H9 (cell line): ENCODE measurements around the gene GTF3C5. TPM values are rescaled to one million over a fixed set of nuclear protein-coding genes. Genes with fewer than 3 reads are reported as not detected.

Source experiments
- DNase-seq: peaks from one replicate; pipeline ENCODE4 v3.0.0-alpha.2; 2017
- H2AFZ ChIP-seq: one replicate; pipeline ENCODE4 v1.6.1; 2013; ENCODE audit warnings: mild to moderate bottlenecking, low read length, control low read depth, moderate library complexity
- H2AK5ac ChIP-seq: 2 replicates; pipeline ENCODE4 v1.6.1; 2013; ENCODE audit warnings: low read length, control low read depth, mixed read lengths; ENCODE audit not compliant: insufficient read length
- H2BK120ac ChIP-seq: one replicate; pipeline ENCODE4 v1.6.1; 2013; ENCODE audit warnings: low read depth, mild to moderate bottlenecking, low read length, control low read depth, inconsistent platforms; ENCODE audit not compliant: poor library complexity, severe bottlenecking
- H2BK12ac ChIP-seq: 2 replicates; pipeline ENCODE4 v1.6.1; 2013; ENCODE audit warnings: low read length, control low read depth, mixed read lengths, low read depth; ENCODE audit not compliant: insufficient read length
- H2BK15ac ChIP-seq: 2 replicates; pipeline ENCODE4 v1.6.1; 2013; ENCODE audit warnings: low read depth, low read length, control low read depth
- H2BK20ac ChIP-seq: one replicate; pipeline ENCODE4 v1.6.1; 2013; ENCODE audit warnings: low read depth, mild to moderate bottlenecking, low read length, control low read depth, inconsistent platforms; ENCODE audit not compliant: poor library complexity, severe bottlenecking
- H2BK5ac ChIP-seq: 2 replicates; pipeline ENCODE4 v1.6.1; 2013; ENCODE audit warnings: low read length, control low read depth, mixed read lengths; ENCODE audit not compliant: insufficient read length
- H3K14ac ChIP-seq: 2 replicates; pipeline ENCODE4 v1.6.1; 2013; ENCODE audit warnings: low read length, control low read depth; ENCODE audit not compliant: insufficient read depth
- H3K18ac ChIP-seq: 2 replicates; pipeline ENCODE4 v1.6.1; 2013; ENCODE audit warnings: low read depth, mild to moderate bottlenecking, mixed read lengths, low read length, control low read depth; ENCODE audit not compliant: insufficient read length
- H3K23ac ChIP-seq: 2 replicates; pipeline ENCODE4 v1.6.1; 2013; ENCODE audit warnings: low read length, control low read depth, mixed read lengths, low read depth; ENCODE audit not compliant: insufficient read length
- H3K23me2 ChIP-seq: 2 replicates; pipeline ENCODE4 v1.6.1; 2013; ENCODE audit warnings: low read depth, mild to moderate bottlenecking, mixed read lengths, low read length, control low read depth; ENCODE audit not compliant: insufficient read length, poor library complexity, severe bottlenecking
- H3K27ac ChIP-seq: 2 replicates; pipeline ENCODE4 v1.5.1; 2013; ENCODE audit warnings: low read length, control low read depth, mixed read lengths, low read depth; ENCODE audit not compliant: insufficient read length
- H3K27me3 ChIP-seq: 2 replicates; pipeline ENCODE4 v1.6.1; 2013; ENCODE audit warnings: low read length, control low read depth, inconsistent platforms; ENCODE audit not compliant: insufficient read depth
- H3K4ac ChIP-seq: 2 replicates; pipeline ENCODE4 v1.6.1; 2013; ENCODE audit warnings: low read depth, mild to moderate bottlenecking, control low read depth, inconsistent platforms, low read length, moderate library complexity
- H3K4me1 ChIP-seq: 2 replicates; pipeline ENCODE4 v1.6.1; 2013; ENCODE audit warnings: low read length, control low read depth, inconsistent platforms; ENCODE audit not compliant: insufficient read depth
- H3K4me2 ChIP-seq: 2 replicates; pipeline ENCODE4 v1.6.1; 2013; ENCODE audit warnings: low read length, control low read depth, mixed read lengths; ENCODE audit not compliant: insufficient read length, insufficient read depth
- H3K56ac ChIP-seq: 2 replicates; pipeline ENCODE4 v1.6.1; 2013; ENCODE audit warnings: low read depth, mild to moderate bottlenecking, mixed read lengths, low read length, control low read depth; ENCODE audit not compliant: insufficient read length
- H3K79me1 ChIP-seq: 2 replicates; pipeline ENCODE4 v1.6.1; 2013; ENCODE audit warnings: low read depth, mild to moderate bottlenecking, moderate library complexity, low read length, control low read depth, inconsistent platforms; ENCODE audit not compliant: insufficient read depth, poor library complexity, severe bottlenecking
- H3K79me2 ChIP-seq: 2 replicates; pipeline ENCODE4 v1.6.1; 2013; ENCODE audit warnings: low read length, control low read depth, inconsistent platforms; ENCODE audit not compliant: insufficient read depth
- H3K9ac ChIP-seq: 2 replicates; pipeline ENCODE4 v1.6.1; 2013; ENCODE audit warnings: low read length, control low read depth, mixed read lengths; ENCODE audit not compliant: insufficient read length; ENCODE audit errors: extremely low read depth
- H3K9me3 ChIP-seq: one replicate; pipeline ENCODE4 v1.6.1; 2013; ENCODE audit warnings: low read depth, low read length, inconsistent platforms; ENCODE audit not compliant: control insufficient read depth
- H3T11ph ChIP-seq: one replicate; pipeline ENCODE4 v1.6.1; 2013; ENCODE audit warnings: mild to moderate bottlenecking, low read length, control low read depth, inconsistent platforms
- H4K20me1 ChIP-seq: one replicate; pipeline ENCODE4 v1.6.1; 2013; ENCODE audit not compliant: control insufficient read depth, insufficient read length, insufficient read depth
- H4K5ac ChIP-seq: 2 replicates; pipeline ENCODE4 v1.6.1; 2013; ENCODE audit warnings: low read depth, mild to moderate bottlenecking, mixed read lengths, low read length, control low read depth; ENCODE audit not compliant: insufficient read length
- H4K8ac ChIP-seq: replicated peaks from 2 replicates; pipeline ENCODE4 v1.6.1; 2013; ENCODE audit warnings: low read length, control low read depth, mixed read lengths, low read depth; ENCODE audit not compliant: insufficient read length
- H4K91ac ChIP-seq: 2 replicates; pipeline ENCODE4 v1.6.1; 2013; ENCODE audit warnings: low read depth, mild to moderate bottlenecking, moderate library complexity, mixed read lengths, low read length, control low read depth; ENCODE audit not compliant: insufficient read length
- H3K27ac Mint-ChIP-seq, 3 experiments: 2 replicates in 2 of 3; 3 replicates in 1 of 3; pipeline ENCODE4 v1.8.0; 2020 to 2021; ENCODE audit warnings: mixed read lengths in 3 of 3, mild to moderate bottlenecking in 1 of 3, moderate library complexity in 1 of 3
- H3K27me3 Mint-ChIP-seq: 2 replicates; pipeline ENCODE4 v1.8.0; 2021; ENCODE audit warnings: low read depth, mild to moderate bottlenecking, moderate library complexity, mixed read lengths
- H3K36me3 Mint-ChIP-seq, 3 experiments: 2 replicates in 2 of 3; 3 replicates in 1 of 3; pipeline ENCODE4 v1.8.0; 2020 to 2021; ENCODE audit warnings: low read depth in 3 of 3, mixed read lengths in 3 of 3; ENCODE audit not compliant: insufficient read depth in 1 of 3
- H3K4me1 Mint-ChIP-seq, 2 experiments: 2 replicates each; pipeline ENCODE4 v1.8.0; 2020; ENCODE audit warnings: mixed read lengths in 2 of 2
- H3K4me3 Mint-ChIP-seq, 2 experiments: 2 replicates in 1 of 2; 3 replicates in 1 of 2; pipeline ENCODE4 v1.8.0; 2020 to 2021; ENCODE audit warnings: mild to moderate bottlenecking in 2 of 2, mixed read lengths in 2 of 2, moderate library complexity in 1 of 2
- H3K9me3 Mint-ChIP-seq, 2 experiments: 2 replicates in 1 of 2; 3 replicates in 1 of 2; pipeline ENCODE4 v1.8.0; 2020; ENCODE audit warnings: mild to moderate bottlenecking in 2 of 2, mixed read lengths in 2 of 2, moderate library complexity in 1 of 2
- WGBS: extraction: QIAGEN DNeasy Blood & Tissue Kit; methylation state at CpG from one replicate; pipeline ENCODE4 v1.1.7; 2013; ENCODE audit warnings: missing lambda C conversion rate, low lambda C conversion rate, mixed read lengths; ENCODE audit not compliant: insufficient read length; ENCODE audit errors: extremely low coverage; 5-methylcytosine and 5-hydroxymethylcytosine counted together
- total RNA-seq: library from RNA; stranded (reverse); gene quantifications from 2 replicates; pipeline ENCODE4 v1.2.1, GENCODE V29; 2021
- TF ChIP-seq, protein P1 (sequence below): fragments of 200-600 bp; sonication (generic); conservative IDR thresholded peaks from 3 replicates; pipeline ENCODE4 v1.8.0; 2021; ENCODE audit warnings: antibody characterized with exemption, mild to moderate bottlenecking

Gene GTF3C5
- total RNA-seq, 1 experiment from 2014 or later: 88.9 TPM

- no peak overlapping the region for H2AK5ac ChIP-seq
- H3K27me3 Mint-ChIP-seq: peaks cover 67% of the 10 kb centered on the region
- no peak overlapping the region for H2BK120ac ChIP-seq
- H3K79me2 ChIP-seq: no peaks in the 10 kb centered on the region
- no peak overlapping the region for H3K18ac ChIP-seq
- no peak overlapping the region for H4K8ac ChIP-seq
- peaks cover 3% of the 10 kb centered on the region; the same call in 1 of the 2 replicates for H3K4me1 ChIP-seq
- H3K27ac ChIP-seq: no peak overlapping the region
- DNase-seq: no peak
- no peak overlapping the region; a peak in 1 of 7 replicates for H3K27ac Mint-ChIP-seq
- WGBS: no CpG with 5 or more reads among the region's 6 CpGs
- H3K9me3 Mint-ChIP-seq: peaks cover 0 to 4% of the 10 kb centered on the region in 2 experiments; a peak in 4 of 5 replicates
- H3K4me1 Mint-ChIP-seq: peaks cover 18 to 21% of the 10 kb centered on the region in 2 experiments
- H4K91ac ChIP-seq: no peak overlapping the region
- H3K4me2 ChIP-seq: no peak overlapping the region
- H3K23ac ChIP-seq: no peak overlapping the region
- H3K14ac ChIP-seq: no peak overlapping the region; the same call in 1 of the 2 replicates
- no peak overlapping the region for H4K5ac ChIP-seq
- no peak overlapping the region for H2BK15ac ChIP-seq
- H3K79me1 ChIP-seq: no peaks in the 10 kb centered on the region
- no peaks in the 10 kb centered on the region for H4K20me1 ChIP-seq
- H2BK5ac ChIP-seq: no peak overlapping the region
- H3K27me3 ChIP-seq: no peaks in the 10 kb centered on the region
- TF ChIP-seq, protein P1, sequence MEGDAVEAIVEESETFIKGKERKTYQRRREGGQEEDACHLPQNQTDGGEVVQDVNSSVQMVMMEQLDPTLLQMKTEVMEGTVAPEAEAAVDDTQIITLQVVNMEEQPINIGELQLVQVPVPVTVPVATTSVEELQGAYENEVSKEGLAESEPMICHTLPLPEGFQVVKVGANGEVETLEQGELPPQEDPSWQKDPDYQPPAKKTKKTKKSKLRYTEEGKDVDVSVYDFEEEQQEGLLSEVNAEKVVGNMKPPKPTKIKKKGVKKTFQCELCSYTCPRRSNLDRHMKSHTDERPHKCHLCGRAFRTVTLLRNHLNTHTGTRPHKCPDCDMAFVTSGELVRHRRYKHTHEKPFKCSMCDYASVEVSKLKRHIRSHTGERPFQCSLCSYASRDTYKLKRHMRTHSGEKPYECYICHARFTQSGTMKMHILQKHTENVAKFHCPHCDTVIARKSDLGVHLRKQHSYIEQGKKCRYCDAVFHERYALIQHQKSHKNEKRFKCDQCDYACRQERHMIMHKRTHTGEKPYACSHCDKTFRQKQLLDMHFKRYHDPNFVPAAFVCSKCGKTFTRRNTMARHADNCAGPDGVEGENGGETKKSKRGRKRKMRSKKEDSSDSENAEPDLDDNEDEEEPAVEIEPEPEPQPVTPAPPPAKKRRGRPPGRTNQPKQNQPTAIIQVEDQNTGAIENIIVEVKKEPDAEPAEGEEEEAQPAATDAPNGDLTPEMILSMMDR: no peak
- no peak overlapping the region for H2BK12ac ChIP-seq
- no peak overlapping the region for H3T11ph ChIP-seq
- no peaks in the 10 kb centered on the region for H3K9me3 ChIP-seq
- no peak overlapping the region; a peak in 1 of 5 replicates for H3K4me3 Mint-ChIP-seq
- H3K9ac ChIP-seq: no peak overlapping the region
- H2BK20ac ChIP-seq: no peak overlapping the region
- no peak overlapping the region for H2AFZ ChIP-seq
- no peaks in the 10 kb centered on the region for H3K23me2 ChIP-seq
- no peak overlapping the region for H3K4ac ChIP-seq
- no peaks in the 10 kb centered on the region for H3K36me3 Mint-ChIP-seq
- no peak overlapping the region for H3K56ac ChIP-seq
These were observed 35.7 kb upstream of the GTF3C5 start for GRCh38 chr9:132995121-132995420.
